GM12865 (cell line): ENCODE measurements around the gene C20orf204.

Experiments used
- DNase-seq: peaks from one replicate; pipeline ENCODE4 v3.0.0; 2010; ENCODE audit warnings: low read depth
- H3K4me3 ChIP-seq: 2 replicates; pipeline ENCODE4 v1.5.1; 2011; ENCODE audit warnings: mild to moderate bottlenecking, low read depth, low read length, control low read depth
- TF ChIP-seq, protein P1 (sequence below): IDR thresholded peaks from 2 replicates; pipeline ENCODE4 v1.5.1; 2011; ENCODE audit warnings: low read length, control low read depth, low read depth, inconsistent platforms; ENCODE audit not compliant: insufficient read depth; ENCODE audit errors: missing control alignments

Gene C20orf204

DNA sequence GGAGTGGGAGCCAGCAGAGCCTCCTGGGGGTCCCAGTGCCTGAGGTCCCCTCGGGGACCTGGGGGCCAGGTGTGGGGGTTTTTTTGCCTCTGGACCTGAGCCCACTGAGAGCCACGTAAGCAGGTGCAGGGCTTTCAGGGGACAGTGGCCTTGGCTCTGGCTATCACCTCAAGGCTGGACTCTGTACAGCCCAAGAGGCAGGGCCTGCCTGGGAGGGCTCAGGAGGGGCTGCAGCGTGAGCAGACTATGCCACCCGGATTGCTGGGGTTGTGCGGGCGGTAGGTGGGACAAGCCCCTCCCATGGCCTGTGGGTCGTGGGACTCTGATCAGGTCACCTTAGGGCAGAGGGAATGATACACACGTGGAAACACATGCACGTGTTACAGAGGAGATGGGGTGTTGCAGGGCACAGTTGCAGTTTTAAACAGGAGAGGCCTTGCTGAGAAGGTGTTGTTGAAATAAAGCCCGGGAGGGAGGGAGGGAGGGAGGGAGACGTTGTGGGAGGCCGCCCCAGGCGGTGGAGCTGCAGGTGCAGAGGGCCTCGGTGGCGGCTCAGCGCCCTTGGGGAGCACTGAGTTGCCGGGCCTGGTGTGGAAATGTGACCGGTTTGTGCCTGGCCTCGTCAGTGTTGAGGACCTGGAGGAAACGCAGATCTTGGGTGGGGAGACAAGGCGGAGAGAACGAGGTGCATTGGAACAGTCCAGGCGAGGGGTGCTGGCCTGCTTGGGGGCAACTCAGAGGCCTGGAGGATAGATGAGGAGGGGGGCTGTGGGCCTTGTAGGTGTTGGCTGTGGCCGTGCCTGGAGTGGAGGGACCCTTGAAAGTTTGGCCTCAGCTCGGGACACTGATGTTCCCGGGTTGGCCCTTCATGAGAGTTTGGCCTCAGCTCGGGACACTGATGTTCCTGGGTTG lies 29.3 kb downstream of the C20orf204 start:
- DNase-seq = no peak
- TF ChIP-seq, protein P1, sequence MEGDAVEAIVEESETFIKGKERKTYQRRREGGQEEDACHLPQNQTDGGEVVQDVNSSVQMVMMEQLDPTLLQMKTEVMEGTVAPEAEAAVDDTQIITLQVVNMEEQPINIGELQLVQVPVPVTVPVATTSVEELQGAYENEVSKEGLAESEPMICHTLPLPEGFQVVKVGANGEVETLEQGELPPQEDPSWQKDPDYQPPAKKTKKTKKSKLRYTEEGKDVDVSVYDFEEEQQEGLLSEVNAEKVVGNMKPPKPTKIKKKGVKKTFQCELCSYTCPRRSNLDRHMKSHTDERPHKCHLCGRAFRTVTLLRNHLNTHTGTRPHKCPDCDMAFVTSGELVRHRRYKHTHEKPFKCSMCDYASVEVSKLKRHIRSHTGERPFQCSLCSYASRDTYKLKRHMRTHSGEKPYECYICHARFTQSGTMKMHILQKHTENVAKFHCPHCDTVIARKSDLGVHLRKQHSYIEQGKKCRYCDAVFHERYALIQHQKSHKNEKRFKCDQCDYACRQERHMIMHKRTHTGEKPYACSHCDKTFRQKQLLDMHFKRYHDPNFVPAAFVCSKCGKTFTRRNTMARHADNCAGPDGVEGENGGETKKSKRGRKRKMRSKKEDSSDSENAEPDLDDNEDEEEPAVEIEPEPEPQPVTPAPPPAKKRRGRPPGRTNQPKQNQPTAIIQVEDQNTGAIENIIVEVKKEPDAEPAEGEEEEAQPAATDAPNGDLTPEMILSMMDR = no peak
- no peak overlapping the region for H3K4me3 ChIP-seq

DNA sequence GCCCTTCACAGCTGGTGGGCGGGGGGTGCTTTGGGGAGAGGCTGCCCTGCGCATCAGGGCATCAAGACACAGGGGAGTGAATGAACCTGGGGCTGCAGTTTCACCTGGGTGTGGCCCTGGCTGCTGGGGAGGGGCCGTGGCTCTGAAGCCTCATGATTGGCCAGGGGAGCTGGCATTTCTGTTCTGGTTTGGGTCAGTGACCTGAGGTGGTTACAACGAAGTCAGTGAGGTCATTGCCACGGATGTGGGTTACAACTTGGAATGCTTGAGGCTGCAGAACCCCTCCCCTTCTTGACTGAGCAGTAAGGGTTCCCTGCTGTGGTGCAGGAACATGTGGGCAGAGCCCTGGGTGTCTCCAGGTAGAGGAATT lies 30.0 kb downstream of the C20orf204 start:
- TF ChIP-seq, protein P1 = no peak
- no peak overlapping the region for H3K4me3 ChIP-seq
- peak; percentile 92 for DNase-seq

DNA sequence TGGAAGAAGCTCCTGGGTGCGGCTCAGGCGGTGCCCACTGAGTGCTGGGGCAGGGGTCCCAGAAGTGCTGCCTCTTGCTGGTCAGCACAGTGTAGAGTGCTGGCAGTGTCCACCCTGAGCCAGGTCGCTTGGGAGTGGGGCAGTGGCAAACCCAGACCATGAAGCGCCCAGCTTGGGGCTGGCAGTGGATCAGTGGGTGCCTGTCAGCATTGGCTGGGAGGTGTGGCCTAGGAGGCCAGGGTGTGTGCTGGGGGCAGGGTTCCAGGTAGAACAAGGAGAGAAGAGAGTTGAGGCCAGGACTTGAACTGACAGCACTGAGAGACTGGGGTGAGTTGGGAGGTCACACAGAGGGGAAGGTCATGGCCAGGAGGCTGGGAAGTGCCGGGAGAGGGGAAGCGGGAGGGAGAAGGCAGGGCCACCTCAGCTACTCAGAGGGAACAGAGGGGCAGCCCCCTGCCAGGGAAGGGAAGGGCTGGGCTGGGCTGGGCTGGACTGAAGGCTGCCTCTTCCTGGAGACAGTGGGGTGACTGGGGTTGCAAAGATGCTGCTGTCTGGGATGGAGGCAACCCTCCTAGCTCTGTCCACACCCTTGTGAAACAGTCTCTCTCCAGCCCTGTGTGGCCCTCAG lies 31.1 kb downstream of the C20orf204 start:
- H3K4me3 ChIP-seq = no peak overlapping the region
- no peak for DNase-seq
- TF ChIP-seq, protein P1 = no peak

GRCh38 chr20:64067733-64068307 lies 31.8 kb downstream of the C20orf204 start:
- no peak overlapping the region for H3K4me3 ChIP-seq
- TF ChIP-seq, protein P1 = no peak
- DNase-seq = no peak

GRCh38 chr20:64068386-64069208 lies 32.6 kb downstream of the C20orf204 start:
- H3K4me3 ChIP-seq = no peak overlapping the region
- TF ChIP-seq, protein P1 = no peak
- DNase-seq = no peak

DNA sequence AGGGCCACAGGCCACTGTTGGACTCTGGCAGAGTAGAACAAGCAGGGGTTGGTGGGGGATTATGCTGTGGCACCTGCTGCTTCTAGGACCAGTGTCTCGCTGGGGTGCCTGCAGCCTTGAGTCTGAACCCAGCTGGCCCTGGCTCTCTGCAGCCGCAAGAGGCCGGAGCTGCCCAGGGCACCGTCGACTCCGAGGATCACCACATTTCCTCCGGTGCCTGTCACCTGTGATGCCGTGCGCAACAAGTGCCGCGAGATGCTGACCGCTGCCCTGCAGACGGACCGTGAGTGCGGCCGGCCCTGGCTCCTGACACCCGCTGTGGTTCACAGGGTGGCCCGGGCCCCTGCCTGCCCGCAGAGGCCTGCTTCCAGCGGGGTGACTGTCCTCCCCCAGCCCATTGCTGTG lies 33.2 kb downstream of the C20orf204 start:
- TF ChIP-seq, protein P1 = no peak
- no peak for DNase-seq
- no peak overlapping the region for H3K4me3 ChIP-seq
